Fibroblast of pulmonary artery (primary cell): ENCODE measurements around the gene SLC9A3.

Experiments used
- DNase-seq: peaks from one replicate; pipeline ENCODE4 v3.0.0-alpha.2; 2010; ENCODE audit warnings: low read depth
- H3K4me3 ChIP-seq: replicated peaks from 2 replicates; pipeline ENCODE4 v1.5.1; 2011; ENCODE audit warnings: low read depth, mild to moderate bottlenecking, control low read depth, low read length, moderate library complexity
- CTCF ChIP-seq: IDR thresholded peaks from 2 replicates; pipeline ENCODE4 v1.5.1; 2011; ENCODE audit warnings: mild to moderate bottlenecking, control low read depth, low read length, inconsistent platforms; ENCODE audit errors: missing control alignments

The SLC9A3 gene

GRCh38 chr5:569868-570361 is 45.7 kb upstream of the SLC9A3 start:
- no peak for DNase-seq
- no peak for TF ChIP-seq CTCF
- H3K4me3 ChIP-seq = no peak overlapping the region

GRCh38 chr5:569358-569867 is 45.2 kb upstream of the SLC9A3 start:
- H3K4me3 ChIP-seq = no peak overlapping the region
- DNase-seq = no peak
- no peak for TF ChIP-seq CTCF

GRCh38 chr5:568809-569208 is 44.6 kb upstream of the SLC9A3 start:
- no peak for DNase-seq
- H3K4me3 ChIP-seq = no peak overlapping the region
- TF ChIP-seq CTCF = no peak

GRCh38 chr5:568061-568781 is 44.0 kb upstream of the SLC9A3 start:
- DNase-seq = no peak
- H3K4me3 ChIP-seq = no peak overlapping the region
- TF ChIP-seq CTCF = no peak

- H3K4me3 ChIP-seq = no peak overlapping the region
- no peak for TF ChIP-seq CTCF
- no peak for DNase-seq
Observed at GRCh38 chr5:567664-568060, 43.4 kb upstream of the SLC9A3 start.

- H3K4me3 ChIP-seq = no peak overlapping the region
- no peak for TF ChIP-seq CTCF
- DNase-seq = no peak
Observed at GRCh38 chr5:566636-567309, 42.5 kb upstream of the SLC9A3 start.
